Prostate gland (tissue), 2 donors: Measurements from ENCODE around the gene PKN2. TPM values are rescaled to one million over a fixed set of nuclear protein-coding genes. Genes with fewer than 3 reads are reported as not detected.

Source experiments
- DNase-seq: peaks from one replicate; pipeline ENCODE4 v3.0.0-alpha.2; 2019; ENCODE audit warnings: low spot score
- H3K27ac ChIP-seq, 2 donors: fragments of 200-600 bp; sonication (generic); 2 replicates each; pipeline ENCODE4 v1.5.1; 2017 to 2019
- H3K27me3 ChIP-seq: fragments of 200-600 bp; sonication (generic); replicated peaks from 2 replicates; pipeline ENCODE4 v1.5.1; 2019; ENCODE audit not compliant: insufficient read depth
- H3K36me3 ChIP-seq, 2 donors: fragments of 200-600 bp; sonication (generic); 1 replicate in 1 of 2; 2 replicates in 1 of 2; pipeline versions ENCODE4 v1.5.1 to v1.8.1; 2017 to 2019
- H3K4me1 ChIP-seq: fragments of 200-600 bp; sonication (generic); replicated peaks from 2 replicates; pipeline ENCODE4 v1.5.1; 2019
- H3K4me3 ChIP-seq, 2 donors: fragments of 200-600 bp; sonication (generic); 2 replicates each; pipeline ENCODE4 v1.5.1; 2017 to 2019
- H3K9me3 ChIP-seq: fragments of 200-600 bp; sonication (generic); 2 replicates; pipeline ENCODE4 v1.5.1; 2017
- CTCF ChIP-seq, 4 experiments: fragments of 200-600 bp in 2 of 4; fragments of 450-650 bp in 2 of 4; sonication (generic) in 2 of 4; IDR thresholded peaks; 1 replicate in 3 of 4; 2 replicates in 1 of 4; pipeline ENCODE4 v1.5.1; 2016 to 2019; ENCODE audit warnings: antibody characterized with exemption in 4 of 4, mild to moderate bottlenecking in 2 of 4, moderate library complexity in 2 of 4
- POLR2A ChIP-seq: fragments of 450-650 bp; IDR thresholded peaks from one replicate; pipeline ENCODE4 v1.6.1; 2016; ENCODE audit warnings: antibody characterized with exemption, mild to moderate bottlenecking
- POLR2AphosphoS5 ChIP-seq: sonication (generic); formaldehyde crosslinking; IDR thresholded peaks from one replicate; pipeline ENCODE4 v1.6.1; 2017; ENCODE audit warnings: antibody characterized with exemption
- WGBS: methylation state at CpG from one replicate; pipeline ENCODE4 v1.1.5; 2018; 5-methylcytosine and 5-hydroxymethylcytosine counted together
- intact Hi-C: fragments of 100-400 bp; cut with DNase I; formaldehyde crosslinking; loops from one replicate; pipeline ENCODE4 v1.14.2; 2022
- total RNA-seq, 2 donors: library from RNA; depleted of rRNA; stranded (reverse); fragments of >200 nt; gene quantifications; one replicate each; pipeline ENCODE4 v1.1.0, GENCODE V29; 2016

The PKN2 gene
- total RNA-seq, 2 donors from 2014 or later: 35.2 to 36.2 TPM

- Histone ChIP-seq H3K27ac (no peak overlapping the region), H3K27me3 (no peaks in the 10 kb centered on the region), H3K4me3 (no peak overlapping the region), H3K9me3 (no peaks in the 10 kb centered on the region), H3K4me1 (no peaks in the 10 kb centered on the region), H3K36me3 (no peaks in the 10 kb centered on the region)
- WGBS: 96% methylated on average over 3 of the region's 3 CpGs
- intact Hi-C loops: no loop called here
- TF ChIP-seq CTCF (IDR thresholded peaks at IDR 0.05): no peak
- no peak for TF ChIP-seq POLR2A
- TF ChIP-seq POLR2AphosphoS5: no peak
- no peak for DNase-seq
Measured at GRCh38 chr1:88737338-88737927, 53.4 kb downstream of the PKN2 start.

- no peak for DNase-seq
- intact Hi-C loops: no loop called here
- H3K36me3 ChIP-seq: no peaks in the 10 kb centered on the region
- 55% methylated on average over 3 of the region's 3 CpGs for WGBS
- TF ChIP-seq POLR2A: no peak
- no peak for TF ChIP-seq CTCF (IDR thresholded peaks at IDR 0.05)
- no peak for TF ChIP-seq POLR2AphosphoS5
- no peak overlapping the region for H3K4me3 ChIP-seq
- no peaks in the 10 kb centered on the region for H3K27me3 ChIP-seq
- H3K4me1 ChIP-seq: no peaks in the 10 kb centered on the region
- no peaks in the 10 kb centered on the region for H3K9me3 ChIP-seq
- H3K27ac ChIP-seq: no peak overlapping the region
Measured at GRCh38 chr1:88740784-88741183, 56.7 kb downstream of the PKN2 start.

GRCh38 chr1:88741413-88741812 is 57.3 kb downstream of the PKN2 start:
- no peak for TF ChIP-seq POLR2AphosphoS5
- no peak for TF ChIP-seq POLR2A
- TF ChIP-seq CTCF (IDR thresholded peaks at IDR 0.05): no peak
- no peaks in the 10 kb centered on the region for H3K4me1 ChIP-seq
- H3K27me3 ChIP-seq: no peaks in the 10 kb centered on the region
- intact Hi-C loops: no loop called here
- no peaks in the 10 kb centered on the region for H3K9me3 ChIP-seq
- H3K27ac ChIP-seq: no peak overlapping the region
- H3K4me3 ChIP-seq: no peak overlapping the region
- no peak for DNase-seq
- 44% methylated on average over 2 of the region's 2 CpGs for WGBS
- no peaks in the 10 kb centered on the region for H3K36me3 ChIP-seq

- 73% methylated on average over 6 of the region's 6 CpGs for WGBS
- DNase-seq: no peak
- no peak for TF ChIP-seq CTCF (IDR thresholded peaks at IDR 0.05)
- no peak for TF ChIP-seq POLR2A
- TF ChIP-seq POLR2AphosphoS5: no peak
- no peak overlapping the region for H3K27ac ChIP-seq
- no peaks in the 10 kb centered on the region for H3K36me3 ChIP-seq
- no peaks in the 10 kb centered on the region for H3K27me3 ChIP-seq
- intact Hi-C loops: no loop called here
- no peaks in the 10 kb centered on the region for H3K4me1 ChIP-seq
- no peak overlapping the region for H3K4me3 ChIP-seq
- no peaks in the 10 kb centered on the region for H3K9me3 ChIP-seq
Measured at GRCh38 chr1:88742531-88742930, 58.5 kb downstream of the PKN2 start.

GRCh38 chr1:88744142-88744541 is 60.1 kb downstream of the PKN2 start:
- 93% methylated on average over 3 of the region's 3 CpGs for WGBS
- intact Hi-C loops: no loop called here
- Histone ChIP-seq H3K36me3 (no peaks in the 10 kb centered on the region), H3K27ac (no peak overlapping the region), H3K9me3 (no peaks in the 10 kb centered on the region), H3K27me3 (no peaks in the 10 kb centered on the region), H3K4me3 (no peak overlapping the region), H3K4me1 (no peaks in the 10 kb centered on the region)
- DNase-seq: no peak
- TF ChIP-seq POLR2A: no peak
- no peak for TF ChIP-seq POLR2AphosphoS5
- no peak for TF ChIP-seq CTCF (IDR thresholded peaks at IDR 0.05)
